Measurements from ENCODE around the gene TMEM205. TPM values are rescaled to one million over a fixed set of nuclear protein-coding genes. Genes with fewer than 3 reads are reported as not detected.
"Not testable (repeated sequence)": the region's sequence is repeated elsewhere in the genome, so short reads cannot be mapped to it uniquely, and the experiment has no call there.

TMEM205 gene
- total and polyA plus RNA-seq, 7 donors = 11.1 to 291 (median 131) TPM

DNA sequence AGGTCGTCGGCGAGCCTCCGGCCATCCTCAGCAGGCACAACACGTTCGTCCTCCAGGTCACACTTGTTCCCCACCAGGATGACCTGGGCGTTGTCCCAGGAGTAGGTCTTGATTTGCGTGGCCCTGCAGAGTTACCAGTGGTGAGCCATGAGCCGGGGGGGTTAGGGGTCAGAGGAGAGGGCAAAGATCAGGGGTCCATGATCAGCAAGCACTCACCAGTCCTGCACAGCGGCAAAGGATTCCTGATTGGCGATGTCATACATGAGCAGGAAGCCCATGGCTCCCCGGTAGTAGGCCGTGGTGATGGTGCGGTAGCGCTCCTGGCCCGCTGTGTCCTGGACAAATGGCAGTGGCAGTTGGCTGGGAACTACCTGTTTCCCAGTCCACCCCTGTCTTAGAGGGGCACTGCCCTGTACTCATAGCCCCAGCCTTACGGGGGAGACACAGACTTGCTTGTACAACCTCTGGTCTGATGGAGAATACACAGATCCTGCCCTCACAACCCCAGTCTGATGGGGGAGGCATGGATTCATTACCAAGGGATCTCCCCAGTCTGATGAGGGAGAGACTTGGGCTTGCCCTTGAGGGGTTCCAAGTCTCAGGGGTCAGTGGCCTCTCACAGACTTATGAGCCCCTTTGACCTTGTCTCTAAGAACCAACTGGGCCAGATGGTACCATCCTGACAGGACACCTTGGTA is 10.5 kb downstream of the TMEM205 start:
- TF ChIP-seq CTCF (IDR thresholded peaks at IDR 0.05) (no peak), POLR2AphosphoS5 (IDR thresholded peaks at IDR 0.05) (no peak), POLR2A (IDR thresholded peaks at IDR 0.05) (no peak), EP300 (IDR thresholded peaks at IDR 0.05) (no peak)
- no peak overlapping the region for H3K27ac ChIP-seq
- H3K27me3 ChIP-seq = no peaks in the 10 kb centered on the region
- peaks cover 0 to 23% (median 20%) of the 10 kb centered on the region in 4 donors for H3K4me1 ChIP-seq
- no peak for DNase-seq
- intact Hi-C loops (cut with DNase I) = loop anchor here (5.0 kb wide), 1 partner anchor 43 kb away; no protein-coding TSS in a partner anchor
- WGBS, 2 donors = 95 to 96% methylated on average over 17 of the region's 17 CpGs
- no peaks in the 10 kb centered on the region for H3K9me3 ChIP-seq
- no peak overlapping the region for H3K4me3 ChIP-seq
- peaks cover 0 to 69% (median 30%) of the 10 kb centered on the region in 4 donors for H3K36me3 ChIP-seq

DNA sequence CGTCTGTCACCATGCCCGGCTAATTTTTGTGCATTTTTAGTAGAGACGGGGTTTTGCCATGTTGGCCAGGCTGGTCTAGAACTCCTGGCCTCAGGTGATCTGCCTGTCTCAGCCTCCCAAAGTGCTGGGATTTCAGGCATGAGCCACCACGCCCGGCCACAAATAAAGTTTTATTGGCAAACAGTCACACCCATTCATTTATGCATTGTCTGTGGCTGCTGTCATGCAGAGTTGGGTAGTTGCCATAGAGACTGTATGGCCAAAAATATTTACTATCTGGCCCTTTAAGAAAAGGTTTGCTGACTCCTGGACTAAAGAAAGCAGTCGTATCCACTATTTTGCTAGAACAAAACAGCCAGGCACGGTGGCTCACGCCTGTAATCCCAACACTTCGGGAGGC is 12.2 kb downstream of the TMEM205 start:
- 66 to 82% methylated on average over 9 of the region's 9 CpGs for WGBS, 2 donors
- H3K4me1 ChIP-seq = peaks cover 0 to 12% (median 8%) of the 10 kb centered on the region in 4 donors
- H3K9me3 ChIP-seq; H3K4me3 ChIP-seq; DNase-seq; H3K27ac ChIP-seq; H3K27me3 ChIP-seq; intact Hi-C loops (cut with DNase I): not testable (repeated sequence)
- H3K36me3 ChIP-seq = peaks cover 0 to 86% (median 36%) of the 10 kb centered on the region in 4 donors

DNA sequence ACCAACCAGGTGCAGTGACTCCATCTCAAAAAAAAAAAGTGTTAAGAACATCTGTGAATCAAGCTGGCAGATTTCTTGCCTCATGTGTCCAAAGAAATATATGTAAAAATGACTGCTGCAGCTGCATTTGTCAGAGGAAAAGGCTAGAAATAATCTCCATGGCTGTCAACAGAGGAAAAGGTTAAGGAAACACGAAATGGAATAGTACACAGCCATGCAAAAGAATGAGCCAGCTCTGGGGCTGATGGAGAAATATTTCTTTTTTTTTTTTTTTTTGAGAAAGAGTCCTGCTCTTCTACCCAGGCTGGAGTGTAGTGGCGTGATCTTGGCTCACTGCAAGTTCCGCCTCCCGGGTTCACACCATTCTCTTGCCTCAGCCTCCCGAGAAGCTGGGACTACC is 13.2 kb downstream of the TMEM205 start:
- no peak overlapping the region for H3K4me3 ChIP-seq
- peaks cover 0 to 97% (median 36%) of the 10 kb centered on the region in 4 donors for H3K36me3 ChIP-seq
- peaks cover 0 to 2% (median 0%) of the 10 kb centered on the region in 4 donors for H3K4me1 ChIP-seq
- no peaks in the 10 kb centered on the region for H3K9me3 ChIP-seq
- TF ChIP-seq CTCF (IDR thresholded peaks at IDR 0.05) = no peak
- no peak for TF ChIP-seq POLR2AphosphoS5 (IDR thresholded peaks at IDR 0.05)
- TF ChIP-seq EP300 (IDR thresholded peaks at IDR 0.05) = no peak
- no peak for TF ChIP-seq POLR2A (IDR thresholded peaks at IDR 0.05)
- no peaks in the 10 kb centered on the region for H3K27me3 ChIP-seq
- DNase-seq = no peak
- 95% methylated on average over 5 of the region's 5 CpGs for WGBS, 2 donors
- no peak overlapping the region for H3K27ac ChIP-seq
- intact Hi-C loops (cut with DNase I) = no loop called here

DNA sequence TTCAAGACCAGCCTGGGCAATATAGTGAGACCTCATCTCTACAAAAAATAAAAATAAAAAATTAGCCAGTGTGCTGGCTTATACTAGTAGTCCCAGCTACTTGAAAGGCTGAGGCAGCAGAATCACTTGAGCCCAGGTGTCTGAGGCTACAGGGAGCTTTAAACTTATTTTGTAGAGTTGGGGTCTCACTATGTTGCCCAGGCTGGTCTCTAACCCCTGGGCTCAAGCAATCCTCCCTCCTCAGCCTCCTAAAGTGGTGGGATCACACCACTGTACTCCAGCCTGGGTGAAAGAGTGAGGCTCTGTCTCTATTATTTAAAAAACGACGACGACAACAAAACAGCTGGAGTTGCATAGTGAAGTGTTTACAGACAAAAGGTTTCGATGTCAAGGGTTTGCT is 14.6 kb downstream of the TMEM205 start:
- intact Hi-C loops (cut with DNase I) = no loop called here
- Histone ChIP-seq H3K9me3 (no peaks in the 10 kb centered on the region), H3K27ac (no peak overlapping the region), H3K4me3 (no peak overlapping the region), H3K4me1 (no peaks in the 10 kb centered on the region), H3K27me3 (no peaks in the 10 kb centered on the region), H3K36me3 (peaks cover 0 to 99% (median 43%) of the 10 kb centered on the region in 4 donors)
- DNase-seq = no peak
- no peak for TF ChIP-seq EP300 (IDR thresholded peaks at IDR 0.05)
- TF ChIP-seq POLR2AphosphoS5 (IDR thresholded peaks at IDR 0.05) = no peak
- TF ChIP-seq CTCF (IDR thresholded peaks at IDR 0.05) = no peak
- 75 to 87% methylated on average over 4 of the region's 4 CpGs for WGBS, 2 donors

DNA sequence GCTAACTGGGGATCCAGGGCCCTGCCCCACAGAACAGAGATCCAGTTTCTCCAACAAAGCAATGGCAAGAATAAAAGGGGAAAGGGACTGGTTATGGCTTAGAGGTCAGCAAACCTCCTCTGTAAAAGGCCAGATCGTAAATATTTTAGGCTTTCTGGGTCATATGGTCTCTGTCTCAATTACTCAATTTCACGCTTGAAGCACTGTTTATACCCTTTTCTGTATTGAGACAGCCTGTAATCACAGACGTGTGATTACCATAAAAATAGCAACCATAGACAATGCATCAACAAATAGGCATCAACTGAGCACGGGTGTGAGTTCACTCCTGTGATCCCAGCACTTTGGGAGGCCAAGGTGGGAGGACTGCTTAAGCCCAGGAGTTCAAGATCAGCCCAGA is 15.9 kb downstream of the TMEM205 start:
- no peak for TF ChIP-seq CTCF (IDR thresholded peaks at IDR 0.05)
- no peak for TF ChIP-seq EP300 (IDR thresholded peaks at IDR 0.05)
- no peak for TF ChIP-seq POLR2A (IDR thresholded peaks at IDR 0.05)
- no peak for TF ChIP-seq POLR2AphosphoS5 (IDR thresholded peaks at IDR 0.05)
- intact Hi-C loops (cut with DNase I) = no loop called here
- peaks cover 0 to 93% (median 34%) of the 10 kb centered on the region in 4 donors for H3K36me3 ChIP-seq
- no peaks in the 10 kb centered on the region for H3K27me3 ChIP-seq
- peaks cover 0 to under 1% (median under 1%) of the 10 kb centered on the region in 4 donors for H3K4me1 ChIP-seq
- WGBS, 2 donors = 79 to 81% methylated on average over 4 of the region's 4 CpGs
- H3K4me3 ChIP-seq = no peak overlapping the region
- H3K9me3 ChIP-seq = no peaks in the 10 kb centered on the region
- DNase-seq = no peak
- H3K27ac ChIP-seq = no peak overlapping the region

All from sigmoid colon (tissue), 7 donors.